CD4-positive, alpha-beta T cell treated with Interleukin-6 for 4 hours (primary cell): Measurements from ENCODE around the gene CYBB.
"Not testable (repeated sequence)": the region's sequence is repeated elsewhere in the genome, so short reads cannot be mapped to it uniquely, and the experiment has no call there.

Experiments used
- DNase-seq: peaks from one replicate; pipeline ENCODE4 v3.0.0-alpha.2; 2020; ENCODE audit warnings: mixed read lengths

Gene CYBB

DNA sequence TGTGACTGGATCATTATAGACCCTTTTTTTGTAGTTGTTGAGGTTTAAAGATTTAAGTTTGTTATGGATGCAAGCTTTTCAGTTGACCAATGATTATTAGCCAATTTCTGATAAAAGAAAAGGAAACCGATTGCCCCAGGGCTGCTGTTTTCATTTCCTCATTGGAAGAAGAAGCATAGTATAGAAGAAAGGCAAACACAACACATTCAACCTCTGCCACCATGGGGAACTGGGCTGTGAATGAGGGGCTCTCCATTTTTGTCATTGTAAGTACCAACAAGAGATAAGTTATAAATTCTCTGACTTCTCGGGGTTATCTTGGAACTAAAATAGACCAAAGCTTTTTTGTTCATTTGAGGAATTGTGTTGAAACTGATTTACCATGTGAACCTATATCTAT, at the start of gene CYBB:
Gene CYBB (plus strand): TSS at position 203 of the 400 bp plus-strand sequence. CDS start 19 bp downstream, at position 222.
- no peak for DNase-seq

- peak; percentile 83 for DNase-seq
Measured at GRCh38 chrX:37745354-37745753, 34.5 kb upstream of the CYBB start.

GRCh38 chrX:37745835-37746217, 34.0 kb upstream of the CYBB start:
- no peak for DNase-seq

- no peak for DNase-seq
Measured at GRCh38 chrX:37746218-37746941, 33.5 kb upstream of the CYBB start.

GRCh38 chrX:37746951-37747350, 32.9 kb upstream of the CYBB start:
- DNase-seq: no peak

DNA sequence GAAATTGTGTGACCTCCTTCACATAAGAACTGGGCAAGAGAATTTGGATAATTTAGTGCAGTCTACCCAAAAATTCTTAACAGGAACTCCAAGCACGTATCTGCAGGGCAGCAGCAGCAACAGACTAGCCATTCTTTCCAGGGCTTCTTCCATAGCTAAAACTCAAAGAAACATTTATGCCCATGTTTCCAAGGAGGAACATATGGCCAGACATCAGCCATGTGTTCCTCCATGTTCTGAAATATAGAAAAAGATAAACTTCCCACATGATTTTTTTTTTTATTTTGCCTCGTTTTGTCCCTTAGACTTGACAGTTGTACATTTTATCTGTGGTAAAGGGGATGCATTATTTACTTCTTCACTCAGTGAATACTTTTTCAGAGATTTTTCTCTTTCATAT, 27.6 kb upstream of the CYBB start:
- no peak for DNase-seq

DNA sequence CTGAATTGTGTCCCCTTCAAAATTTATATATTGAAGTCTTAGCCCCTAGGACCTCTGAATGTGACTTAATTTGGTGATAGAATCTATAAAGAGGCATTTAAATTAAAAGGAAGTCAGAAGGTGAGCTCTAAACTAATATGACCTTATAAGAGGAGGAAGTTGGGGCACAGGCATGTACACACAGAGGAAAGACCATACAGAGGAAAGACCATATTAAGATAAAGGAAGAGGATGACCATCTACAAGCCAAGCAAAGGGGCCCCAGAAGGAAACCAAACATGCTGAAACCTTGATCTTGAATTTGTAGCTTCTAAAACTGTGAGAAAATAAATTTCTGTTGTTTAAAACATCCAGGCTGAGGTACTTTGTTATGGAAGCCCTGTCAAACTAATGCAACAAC, 26.9 kb upstream of the CYBB start:
- no peak for DNase-seq

DNA sequence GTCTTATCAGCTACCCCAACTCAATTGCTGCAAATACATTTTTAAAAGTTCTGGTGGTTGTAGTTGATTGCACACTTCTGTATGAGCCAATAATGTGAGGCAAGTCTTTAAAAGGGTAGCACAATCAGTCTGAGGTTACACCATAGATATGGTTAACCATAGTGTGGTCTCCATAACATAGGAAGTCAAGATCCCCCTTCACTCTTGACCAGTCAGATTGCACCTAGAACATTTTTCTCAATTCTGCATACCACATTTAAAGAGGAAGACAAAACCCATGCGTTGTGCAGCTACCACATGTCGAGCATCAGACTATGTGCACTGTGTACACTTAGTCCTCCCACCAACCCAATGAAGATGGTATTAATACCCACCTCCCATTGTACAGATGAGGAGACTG, 26.5 kb upstream of the CYBB start:
- DNase-seq: no peak

DNA sequence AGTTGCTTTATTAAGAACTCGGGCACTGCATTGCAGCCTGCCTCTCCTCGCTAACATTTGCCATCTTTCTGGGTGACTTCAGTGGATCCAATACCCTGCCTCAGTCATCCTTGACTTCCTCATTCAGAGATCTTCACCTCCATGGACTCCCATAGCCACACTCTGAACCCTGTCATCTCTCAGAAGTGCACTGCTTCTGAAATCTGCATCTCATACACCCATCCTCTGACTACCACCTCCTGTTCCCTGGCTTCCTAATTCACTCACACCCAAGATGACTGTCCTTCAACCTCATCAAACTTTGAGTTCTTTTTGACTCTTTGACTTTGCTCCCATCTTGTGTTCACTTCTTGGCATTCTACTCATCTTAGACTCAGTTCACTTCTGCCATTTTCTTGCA, 25.3 kb upstream of the CYBB start:
- no peak for DNase-seq

DNA sequence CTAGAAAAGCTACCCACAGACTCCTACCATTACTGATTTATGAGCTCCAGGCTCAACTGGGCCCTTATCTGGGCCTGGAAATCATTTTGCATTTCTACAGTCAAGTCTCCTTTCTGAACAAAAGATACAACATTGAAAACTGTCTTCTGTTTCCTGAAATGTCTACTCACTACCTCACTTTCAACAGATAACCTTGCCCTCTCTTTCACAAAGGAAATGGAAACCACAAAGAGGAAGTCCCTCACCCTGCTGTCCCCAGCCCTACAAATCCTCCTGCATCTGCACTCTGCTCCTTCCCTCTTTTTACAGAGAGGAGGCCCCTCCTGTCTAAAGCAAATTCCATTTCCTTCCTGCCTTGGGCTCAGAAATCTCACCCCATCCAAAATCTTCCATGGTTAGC, 24.8 kb upstream of the CYBB start:
- peak; percentile 10 for DNase-seq

DNA sequence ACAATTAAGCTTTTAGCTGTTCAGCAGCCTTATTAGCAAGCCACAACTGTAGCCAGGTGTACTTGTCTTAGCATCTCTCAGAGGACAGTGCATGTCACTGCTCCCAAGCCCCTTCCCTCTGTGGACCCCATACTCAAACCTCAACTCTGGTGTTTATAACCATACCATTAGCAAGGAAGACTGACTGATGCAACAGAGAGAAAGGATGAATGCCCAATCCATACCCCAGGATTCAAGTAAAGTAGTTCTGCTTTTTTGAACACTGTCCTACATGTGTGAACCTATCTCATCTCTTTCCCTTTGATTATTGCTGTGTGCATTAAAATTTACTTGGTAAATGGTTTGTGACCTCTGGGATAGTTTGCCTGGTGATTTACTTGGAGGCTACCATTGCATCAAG, 22.8 kb upstream of the CYBB start:
- DNase-seq: no peak

- no peak for DNase-seq
Measured at GRCh38 chrX:37759351-37759750, 20.5 kb upstream of the CYBB start.

DNA sequence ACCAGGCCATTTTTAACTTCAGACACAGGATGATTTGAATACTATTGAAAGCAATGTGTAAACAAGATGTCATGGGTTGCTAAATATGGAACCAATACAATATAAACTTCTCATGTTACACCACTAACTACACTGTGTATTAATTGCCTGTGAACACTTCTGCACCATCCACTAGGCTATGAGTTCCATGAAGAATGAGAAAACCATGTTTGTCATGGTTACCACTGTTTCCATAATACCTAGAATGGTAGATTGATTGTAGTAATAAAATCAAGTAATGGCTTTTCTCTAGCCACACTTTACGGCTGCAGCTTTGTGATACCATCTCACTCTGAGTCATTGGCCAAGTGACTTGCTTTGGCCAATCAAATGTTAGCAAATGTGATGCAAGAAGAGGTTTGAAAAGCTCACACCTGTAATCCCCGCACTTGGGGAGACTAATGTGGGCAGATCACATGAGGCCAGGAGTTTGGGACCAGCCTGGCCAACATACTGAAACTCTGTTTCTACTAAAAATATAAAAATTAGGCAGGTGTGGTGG, 19.9 kb upstream of the CYBB start:
- DNase-seq: no peak

- no peak for DNase-seq
Measured at GRCh38 chrX:37763400-37763799, 16.5 kb upstream of the CYBB start.

DNA sequence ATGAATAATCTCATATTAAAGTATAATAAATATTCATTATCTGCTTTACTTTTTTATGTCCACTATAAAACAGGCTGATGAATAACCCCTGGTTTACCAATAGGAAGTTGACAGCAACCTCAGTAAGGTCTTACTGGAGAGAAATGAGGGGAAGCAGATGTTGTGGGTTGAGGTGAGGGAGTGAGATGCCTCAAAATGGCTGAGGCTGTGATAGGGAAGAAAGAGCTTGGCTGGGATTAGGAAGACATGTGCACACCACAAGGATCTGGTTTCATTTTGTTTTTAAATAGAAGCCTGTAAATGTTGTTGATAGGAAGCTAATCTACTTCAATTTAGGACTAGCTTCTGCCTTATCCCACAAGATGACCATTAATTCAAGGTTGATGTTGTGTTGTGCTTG, 14.4 kb upstream of the CYBB start:
- no peak for DNase-seq

DNA sequence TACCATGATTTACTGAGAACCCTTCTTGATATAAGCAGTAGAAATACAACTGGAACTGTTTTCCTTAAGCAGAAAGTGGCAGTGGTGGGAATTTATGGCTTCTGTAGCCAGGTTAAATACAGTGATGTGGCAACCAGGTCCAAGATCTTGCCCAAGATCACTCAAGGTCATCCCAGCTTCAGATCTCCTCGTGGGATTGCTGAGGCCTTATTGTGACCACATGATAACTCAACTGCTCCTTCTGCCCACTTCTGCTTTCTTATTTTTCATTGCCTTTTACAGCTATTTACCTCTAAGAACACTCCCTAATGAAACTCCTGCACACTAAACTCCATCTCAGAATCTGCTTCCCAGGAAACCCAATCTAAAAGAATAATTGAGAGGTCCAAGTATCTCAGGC, 12.4 kb upstream of the CYBB start:
- no peak for DNase-seq

DNA sequence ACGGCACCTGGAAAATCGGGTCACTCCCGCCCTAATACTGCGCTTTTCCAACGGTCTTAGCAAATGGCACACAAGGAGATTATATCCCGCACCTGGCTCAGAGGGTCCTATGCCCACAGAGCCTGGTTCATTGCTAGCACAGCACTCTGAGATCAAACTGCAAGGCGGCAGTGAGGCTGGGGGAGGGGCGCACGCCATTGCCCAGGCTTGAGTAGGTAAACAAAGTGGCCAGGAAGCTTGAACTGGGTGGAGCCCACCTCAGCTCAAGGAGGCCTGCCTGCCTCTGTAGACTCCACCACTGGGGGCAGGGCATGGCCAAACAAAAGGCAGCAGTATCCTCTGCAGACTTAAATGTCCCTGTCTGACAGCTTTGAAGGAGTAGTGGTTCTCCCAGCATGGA, 11.0 kb upstream of the CYBB start:
- not testable (repeated sequence) for DNase-seq

DNA sequence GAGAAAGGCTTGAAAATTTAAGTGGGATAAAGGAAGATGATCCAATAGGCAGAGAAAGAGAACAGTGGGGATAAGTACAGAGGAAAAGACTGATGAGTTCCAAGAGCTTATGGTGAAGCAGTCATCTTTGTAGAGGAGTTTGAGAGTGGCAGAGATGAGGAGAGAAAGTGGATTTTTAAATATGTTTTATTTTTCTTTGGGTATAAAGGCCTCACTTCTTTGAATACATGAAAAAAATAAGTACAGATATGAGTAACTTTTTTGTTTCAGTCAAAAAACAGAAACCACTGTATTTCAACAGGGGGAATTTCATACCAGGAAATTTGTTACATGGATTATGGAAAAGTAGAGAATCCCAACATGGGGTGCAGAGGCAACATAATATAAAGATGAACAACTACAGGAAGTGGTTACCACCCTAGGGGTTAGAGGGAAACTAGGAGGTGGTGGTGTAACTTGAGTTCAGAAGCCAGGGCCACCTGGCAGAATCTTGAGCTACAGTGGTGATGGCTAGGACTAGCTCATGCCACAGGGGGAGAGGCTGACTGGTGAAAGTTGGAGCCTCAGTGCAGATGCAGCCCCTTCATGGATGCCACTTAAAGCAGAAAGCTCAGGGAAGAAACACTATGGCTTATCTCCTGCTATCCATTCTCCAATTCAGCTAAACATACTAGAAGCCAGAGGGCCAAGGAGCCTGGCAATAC, 3.4 kb upstream of the CYBB start:
- DNase-seq: peak; percentile 8

DNA sequence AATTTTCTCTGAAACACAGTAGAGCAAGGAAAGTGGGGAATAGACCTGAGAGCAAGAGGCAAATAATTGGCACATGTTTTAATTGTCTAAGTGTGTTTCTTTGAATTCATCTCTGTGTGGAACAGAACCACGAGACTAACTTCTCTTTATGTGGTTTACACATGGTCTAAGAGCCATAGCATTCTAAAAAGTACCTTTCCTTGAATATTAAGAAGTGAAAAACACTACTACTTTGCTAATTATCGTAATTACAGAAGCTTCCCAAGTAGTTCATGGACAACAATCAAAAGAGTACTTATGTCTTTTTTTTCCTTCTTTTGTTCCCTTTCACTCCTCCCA, 2.9 kb upstream of the CYBB start:
- no peak for DNase-seq

DNA sequence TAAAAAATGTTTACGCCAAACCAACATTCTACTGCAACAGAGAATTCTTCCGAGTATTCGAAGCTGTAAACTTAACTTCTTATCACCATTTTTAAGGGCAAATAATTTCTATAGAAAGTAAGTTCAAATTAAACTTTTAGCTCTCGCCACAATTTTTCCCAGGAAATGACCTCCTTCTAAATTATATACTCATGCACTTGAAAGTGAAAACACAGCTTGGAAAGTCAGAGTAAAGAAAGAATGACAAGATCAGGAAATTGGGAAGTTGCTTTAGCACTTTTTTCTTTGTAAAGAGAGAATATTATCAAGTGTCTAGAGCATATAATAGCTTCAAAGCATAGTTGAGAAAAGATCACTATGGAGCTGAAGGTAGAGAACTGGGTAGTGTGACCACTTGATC, 1.2 kb downstream of the CYBB start:
- no peak for DNase-seq

GRCh38 chrX:37781814-37782213, 2.0 kb downstream of the CYBB start:
- no peak for DNase-seq

DNA sequence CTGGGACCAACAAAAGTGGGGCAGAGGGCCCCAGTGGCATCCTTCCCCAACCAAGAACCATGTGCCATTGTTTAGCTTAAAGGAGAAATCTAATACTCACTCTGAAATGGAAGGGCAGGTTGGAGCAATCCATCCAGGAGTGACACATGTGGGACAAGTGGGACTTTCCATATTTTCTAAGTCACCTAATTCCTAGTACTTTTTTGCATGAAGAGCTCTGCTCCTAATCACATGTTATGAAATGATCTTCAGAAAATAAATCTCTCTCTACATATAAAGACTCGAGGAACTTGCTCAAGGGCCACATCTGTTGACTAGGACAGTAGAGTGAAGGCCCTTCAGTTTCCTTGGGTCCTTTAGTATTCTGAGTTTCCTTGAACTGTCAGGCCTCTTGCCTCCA, 2.5 kb downstream of the CYBB start:
- no peak for DNase-seq

GRCh38 chrX:37783305-37783704, 3.4 kb downstream of the CYBB start:
- DNase-seq: no peak

DNA sequence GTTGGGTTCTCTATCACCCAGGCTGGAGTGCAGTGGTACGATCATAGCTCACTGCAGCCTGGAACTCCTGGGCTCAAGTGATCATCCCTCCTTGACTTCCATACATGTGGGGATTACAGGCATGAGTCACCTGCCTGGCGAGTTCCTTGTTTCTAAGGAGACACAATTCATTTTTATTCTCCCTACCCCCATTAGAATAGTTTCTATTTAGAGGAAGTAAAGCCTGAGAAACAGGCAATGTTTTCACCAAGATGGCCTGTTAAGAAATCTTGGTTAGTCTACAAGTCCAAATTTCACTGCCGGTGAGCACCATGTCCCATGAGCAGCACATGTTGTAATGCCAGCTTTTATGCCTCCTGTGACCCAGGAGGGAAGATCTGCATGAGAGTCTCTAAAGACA, 5.7 kb downstream of the CYBB start:
- DNase-seq: no peak
